ENCODE data around the gene C10orf120. TPM values are rescaled to one million over a fixed set of nuclear protein-coding genes. Genes with fewer than 3 reads are reported as not detected.

The C10orf120 gene
- total and polyA plus RNA-seq, 10 of the 15 experiments (the other 5 are each of a cell fraction or from before 2014, with no cell fraction given) = not detected

DNA sequence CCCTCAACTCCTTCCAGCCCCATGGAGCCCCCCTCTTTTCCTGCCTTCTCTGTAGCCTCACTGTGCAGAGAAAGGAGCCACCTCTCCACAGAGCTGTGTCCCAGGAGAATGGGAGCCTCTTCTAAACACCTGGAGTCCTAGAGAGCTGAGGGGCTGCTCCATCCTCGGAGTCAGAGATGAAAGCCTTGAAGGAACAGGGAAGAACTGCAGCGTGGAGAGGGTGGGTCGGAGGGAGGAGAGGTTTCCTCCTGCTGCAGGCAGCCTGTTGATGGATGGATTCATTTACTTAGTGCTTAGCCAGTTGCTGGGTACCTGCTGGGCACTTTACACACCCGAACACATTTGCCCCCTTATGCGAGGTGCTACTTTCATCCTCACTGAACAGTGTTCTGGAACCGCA is 39.0 kb downstream of the C10orf120 start:
- no peak overlapping the region for H3K4me2 ChIP-seq (ENCODE audit: control insufficient read depth, insufficient read depth)
- ChIA-PET POLR2A (no interaction called here), CTCF (no interaction called here), RAD21 (ENCODE audit: unreplicated experiment) (no interaction called here), SMC1A (ENCODE audit: uncharacterized antibody, unreplicated experiment) (no interaction called here)
- 11% methylated on average over 6 of the region's 6 CpGs for WGBS (ENCODE audit: insufficient coverage, insufficient replicate concordance, low lambda C conversion rate, missing lambda C conversion rate)
- no peaks in the 10 kb centered on the region for H3K79me2 ChIP-seq (ENCODE audit: control insufficient read depth, insufficient read depth, low read length)
- H4K20me1 ChIP-seq (ENCODE audit: control insufficient read depth, insufficient read depth) = no peaks in the 10 kb centered on the region
- no peaks in the 10 kb centered on the region for H3K36me3 ChIP-seq (ENCODE audit: control insufficient read depth in 2 of 2, insufficient read depth in 2 of 2, low read length in 1 of 2)
- no peak overlapping the region for H3K4me3 ChIP-seq
- no peak overlapping the region for H3K9ac ChIP-seq (ENCODE audit: control insufficient read depth, insufficient read depth, low read length)
- DNase-seq (ENCODE audit: low read depth, low spot score) = no peak
- H3K4me1 ChIP-seq (ENCODE audit: control insufficient read depth, insufficient read depth, low read length) = no peaks in the 10 kb centered on the region
- in situ Hi-C loops (cut with MboI) (no loop called here), intact Hi-C loops (cut with micrococcal nuclease; ENCODE audit: unreplicated experiment) (no loop called here)
- ATAC-seq = no peak
- H3K27me3 ChIP-seq (replicated peaks in 1 of 2; ENCODE audit: control insufficient read depth in 2 of 2, insufficient read depth in 2 of 2, low read length in 1 of 2) = peaks cover 5 to 7% of the 10 kb centered on the region in 2 experiments
- no peak overlapping the region for H2AFZ ChIP-seq (ENCODE audit: control insufficient read depth, low read depth, low read length)
- BruUV-seq (replicated peaks) = no TSS peak
- no peak overlapping the region for H3K27ac ChIP-seq (ENCODE audit: control insufficient read depth, insufficient read depth)
- H3K9me3 ChIP-seq (replicated peaks; ENCODE audit: control insufficient read depth, insufficient read depth, low read length) = no peaks in the 10 kb centered on the region
- no peak for FAIRE-seq
- TF ChIP-seq SUPT20H (IDR thresholded peaks at IDR 0.05; ENCODE audit: borderline replicate concordance, control insufficient read depth, low read depth, low read length) = no peak
- no peak for TF ChIP-seq KAT2A (conservative IDR thresholded peaks at IDR 0.05; ENCODE audit: control insufficient read depth, low read depth, low read length)
- TF ChIP-seq SPI1 (IDR thresholded peaks at IDR 0.05; ENCODE audit: borderline replicate concordance, insufficient read depth, low read depth, low read length) = no peak
- no peak for TF ChIP-seq BCL11A (IDR thresholded peaks at IDR 0.05; ENCODE audit: low read depth, low read length)
- TF ChIP-seq PAX5 (IDR thresholded peaks at IDR 0.05; ENCODE audit: borderline replicate concordance, low read depth, low read length) = no peak
- no peak for TF ChIP-seq GABPA (IDR thresholded peaks at IDR 0.05; ENCODE audit: low read depth)
- TF ChIP-seq SREBF1 (IDR thresholded peaks at IDR 0.05; ENCODE audit: low read length) = no peak
- TF ChIP-seq EED (IDR thresholded peaks at IDR 0.05; ENCODE audit: low read depth) = no peak
- no peak for TF ChIP-seq TARDBP (IDR thresholded peaks at IDR 0.05; ENCODE audit: borderline replicate concordance)
- no peak for TF ChIP-seq CREB1 (IDR thresholded peaks at IDR 0.05; ENCODE audit: low read depth)
- no peak for TF ChIP-seq SMARCA5 (IDR thresholded peaks at IDR 0.05)

DNA sequence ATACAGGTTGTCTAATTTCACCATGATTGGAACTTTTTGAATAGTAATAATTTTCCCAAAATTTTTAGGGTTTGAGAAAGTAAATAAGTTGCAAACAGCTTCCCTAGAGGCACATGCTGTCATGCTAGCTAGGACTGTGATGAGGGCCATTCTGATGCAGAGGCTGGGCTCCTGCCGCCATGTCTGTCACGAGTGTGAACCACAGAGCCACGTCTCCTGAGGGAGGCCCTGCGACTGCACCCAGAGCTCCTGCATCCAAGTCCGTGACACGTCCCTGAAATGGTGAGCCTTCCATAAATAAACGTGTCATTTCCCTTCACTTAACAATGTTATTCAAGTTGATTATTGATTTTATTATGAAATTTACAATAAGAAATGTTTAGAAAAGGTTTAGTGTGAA is 40.0 kb downstream of the C10orf120 start:
- FAIRE-seq = no peak
- TF ChIP-seq, protein P1, sequence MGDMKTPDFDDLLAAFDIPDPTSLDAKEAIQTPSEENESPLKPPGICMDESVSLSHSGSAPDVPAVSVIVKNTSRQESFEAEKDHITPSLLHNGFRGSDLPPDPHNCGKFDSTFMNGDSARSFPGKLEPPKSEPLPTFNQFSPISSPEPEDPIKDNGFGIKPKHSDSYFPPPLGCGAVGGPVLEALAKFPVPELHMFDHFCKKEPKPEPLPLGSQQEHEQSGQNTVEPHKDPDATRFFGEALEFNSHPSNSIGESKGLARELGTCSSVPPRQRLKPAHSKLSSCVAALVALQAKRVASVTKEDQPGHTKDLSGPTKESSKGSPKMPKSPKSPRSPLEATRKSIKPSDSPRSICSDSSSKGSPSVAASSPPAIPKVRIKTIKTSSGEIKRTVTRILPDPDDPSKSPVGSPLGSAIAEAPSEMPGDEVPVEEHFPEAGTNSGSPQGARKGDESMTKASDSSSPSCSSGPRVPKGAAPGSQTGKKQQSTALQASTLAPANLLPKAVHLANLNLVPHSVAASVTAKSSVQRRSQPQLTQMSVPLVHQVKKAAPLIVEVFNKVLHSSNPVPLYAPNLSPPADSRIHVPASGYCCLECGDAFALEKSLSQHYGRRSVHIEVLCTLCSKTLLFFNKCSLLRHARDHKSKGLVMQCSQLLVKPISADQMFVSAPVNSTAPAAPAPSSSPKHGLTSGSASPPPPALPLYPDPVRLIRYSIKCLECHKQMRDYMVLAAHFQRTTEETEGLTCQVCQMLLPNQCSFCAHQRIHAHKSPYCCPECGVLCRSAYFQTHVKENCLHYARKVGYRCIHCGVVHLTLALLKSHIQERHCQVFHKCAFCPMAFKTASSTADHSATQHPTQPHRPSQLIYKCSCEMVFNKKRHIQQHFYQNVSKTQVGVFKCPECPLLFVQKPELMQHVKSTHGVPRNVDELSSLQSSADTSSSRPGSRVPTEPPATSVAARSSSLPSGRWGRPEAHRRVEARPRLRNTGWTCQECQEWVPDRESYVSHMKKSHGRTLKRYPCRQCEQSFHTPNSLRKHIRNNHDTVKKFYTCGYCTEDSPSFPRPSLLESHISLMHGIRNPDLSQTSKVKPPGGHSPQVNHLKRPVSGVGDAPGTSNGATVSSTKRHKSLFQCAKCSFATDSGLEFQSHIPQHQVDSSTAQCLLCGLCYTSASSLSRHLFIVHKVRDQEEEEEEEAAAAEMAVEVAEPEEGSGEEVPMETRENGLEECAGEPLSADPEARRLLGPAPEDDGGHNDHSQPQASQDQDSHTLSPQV (IDR thresholded peaks at IDR 0.05) = no peak
- TF ChIP-seq RUNX3 (IDR thresholded peaks at IDR 0.05; ENCODE audit: low read length) = no peak
- TF ChIP-seq SMC3 (IDR thresholded peaks at IDR 0.05; ENCODE audit: borderline replicate concordance, low read length) = no peak
- no peak for TF ChIP-seq JUNB (IDR thresholded peaks at IDR 0.05)
- TF ChIP-seq BCL3 (IDR thresholded peaks at IDR 0.05; ENCODE audit: borderline replicate concordance, insufficient read depth, low read depth, low read length, poor library complexity, severe bottlenecking) = no peak

More for the DNA sequence above, 40.0 kb downstream of the C10orf120 start:
- Histone ChIP-seq H3K4me1 (ENCODE audit: control insufficient read depth, insufficient read depth, low read length) (no peaks in the 10 kb centered on the region), H2AFZ (ENCODE audit: control insufficient read depth, low read depth, low read length) (no peak overlapping the region), H3K36me3 (ENCODE audit: control insufficient read depth in 2 of 2, insufficient read depth in 2 of 2, low read length in 1 of 2) (no peaks in the 10 kb centered on the region), H3K9me3 (replicated peaks; ENCODE audit: control insufficient read depth, insufficient read depth, low read length) (no peaks in the 10 kb centered on the region), H3K9ac (ENCODE audit: control insufficient read depth, insufficient read depth, low read length) (no peak overlapping the region), H3K4me2 (ENCODE audit: control insufficient read depth, insufficient read depth) (no peak overlapping the region), H3K79me2 (ENCODE audit: control insufficient read depth, insufficient read depth, low read length) (no peaks in the 10 kb centered on the region), H4K20me1 (ENCODE audit: control insufficient read depth, insufficient read depth) (no peaks in the 10 kb centered on the region), H3K27ac (ENCODE audit: control insufficient read depth, insufficient read depth) (no peak overlapping the region), H3K27me3 (replicated peaks in 1 of 2; ENCODE audit: control insufficient read depth in 2 of 2, insufficient read depth in 2 of 2, low read length in 1 of 2) (peaks cover 5 to 7% of the 10 kb centered on the region in 2 experiments), H3K4me3 (no peak overlapping the region)
- in situ Hi-C loops (cut with MboI) (no loop called here), intact Hi-C loops (cut with micrococcal nuclease; ENCODE audit: unreplicated experiment) (no loop called here)
- no peak for ATAC-seq
- SMC1A ChIA-PET (ENCODE audit: uncharacterized antibody, unreplicated experiment) = interaction anchor here (0.8 kb wide), 1 partner anchor 11 kb away, joined by 3 read pairs; no protein-coding TSS in a partner anchor
- no peak for DNase-seq (ENCODE audit: low read depth, low spot score)
- RAD21 ChIA-PET (ENCODE audit: unreplicated experiment) = no interaction called here
- POLR2A ChIA-PET = no interaction called here
- no TSS peak for BruUV-seq (replicated peaks)
- 27% methylated on average over 7 of the region's 7 CpGs for WGBS (ENCODE audit: insufficient coverage, insufficient replicate concordance, low lambda C conversion rate, missing lambda C conversion rate)
- CTCF ChIA-PET = no interaction called here

Data from GM12878 (cell line).